ENCODE results near the gene IPO4. TPM values are rescaled to one million over a fixed set of nuclear protein-coding genes. Genes with fewer than 3 reads are reported as not detected.

IPO4 gene
- total RNA-seq, 2 donors from 2014 or later: 19.3 to 78.2 TPM

- TF ChIP-seq CTCF (IDR thresholded peaks at IDR 0.05): no peak
- H3K4me3 ChIP-seq: no peak overlapping the region
- intact Hi-C loops (cut with DNase I): no loop called here
- no peaks in the 10 kb centered on the region for H3K36me3 ChIP-seq
- no peaks in the 10 kb centered on the region for H3K27me3 ChIP-seq
- H3K27ac ChIP-seq: no peak overlapping the region
- H3K4me1 ChIP-seq: no peaks in the 10 kb centered on the region
- no peak overlapping the region for H3K9ac ChIP-seq (ENCODE audit: low read depth in 2 of 2, low read length in 2 of 2)
- DNase-seq: no peak
- H3K9me3 ChIP-seq: no peaks in the 10 kb centered on the region
These were observed 2.9 kb downstream of the IPO4 start for GRCh38 chr14:24185741-24186140.

- intact Hi-C loops (cut with DNase I): no loop called here
- H3K27me3 ChIP-seq: no peaks in the 10 kb centered on the region
- H3K36me3 ChIP-seq: no peaks in the 10 kb centered on the region
- no peak for DNase-seq
- no peak overlapping the region for H3K4me3 ChIP-seq
- no peak overlapping the region for H3K27ac ChIP-seq
- H3K9me3 ChIP-seq: no peaks in the 10 kb centered on the region
- TF ChIP-seq CTCF (IDR thresholded peaks at IDR 0.05): no peak
- no peaks in the 10 kb centered on the region for H3K4me1 ChIP-seq
- no peak overlapping the region for H3K9ac ChIP-seq (ENCODE audit: low read depth in 2 of 2, low read length in 2 of 2)
These were observed 3.6 kb downstream of the IPO4 start for GRCh38 chr14:24185026-24185425.

- H3K36me3 ChIP-seq: no peaks in the 10 kb centered on the region
- intact Hi-C loops (cut with DNase I): no loop called here
- TF ChIP-seq CTCF (IDR thresholded peaks at IDR 0.05): no peak
- no peak for DNase-seq
- H3K9ac ChIP-seq (ENCODE audit: low read depth in 2 of 2, low read length in 2 of 2): no peak overlapping the region
- no peaks in the 10 kb centered on the region for H3K4me1 ChIP-seq
- H3K4me3 ChIP-seq: no peak overlapping the region
- no peaks in the 10 kb centered on the region for H3K9me3 ChIP-seq
- no peaks in the 10 kb centered on the region for H3K27me3 ChIP-seq
- H3K27ac ChIP-seq: no peak overlapping the region
These were observed 4.3 kb downstream of the IPO4 start for GRCh38 chr14:24184104-24184970.

GRCh38 chr14:24183014-24183481 lies 5.6 kb downstream of the IPO4 start:
- H3K36me3 ChIP-seq: no peaks in the 10 kb centered on the region
- no peak overlapping the region for H3K4me3 ChIP-seq
- no peaks in the 10 kb centered on the region for H3K9me3 ChIP-seq
- no peaks in the 10 kb centered on the region for H3K4me1 ChIP-seq
- H3K9ac ChIP-seq (ENCODE audit: low read depth in 2 of 2, low read length in 2 of 2): peak overlapping the region in 1 of 2 donors; percentile 35
- TF ChIP-seq CTCF (IDR thresholded peaks at IDR 0.05): no peak
- H3K27me3 ChIP-seq: no peaks in the 10 kb centered on the region
- intact Hi-C loops (cut with DNase I): no loop called here
- H3K27ac ChIP-seq: no peak overlapping the region
- DNase-seq: no peak

- H3K9ac ChIP-seq (ENCODE audit: low read depth in 2 of 2, low read length in 2 of 2): no peak overlapping the region
- intact Hi-C loops (cut with DNase I): no loop called here
- H3K9me3 ChIP-seq: no peaks in the 10 kb centered on the region
- H3K27me3 ChIP-seq: no peaks in the 10 kb centered on the region
- H3K27ac ChIP-seq: no peak overlapping the region
- no peak for TF ChIP-seq CTCF (IDR thresholded peaks at IDR 0.05)
- DNase-seq: no peak
- no peaks in the 10 kb centered on the region for H3K36me3 ChIP-seq
- no peaks in the 10 kb centered on the region for H3K4me1 ChIP-seq
- H3K4me3 ChIP-seq: no peak overlapping the region
These were observed 6.3 kb downstream of the IPO4 start for GRCh38 chr14:24182110-24182882.

All from colonic mucosa (tissue), 4 donors.